Transverse colon (tissue), 4 donors: ENCODE measurements around the gene LRRC8D. TPM values are rescaled to one million over a fixed set of nuclear protein-coding genes. Genes with fewer than 3 reads are reported as not detected.

Experiments used
- DNase-seq: peaks from one replicate; pipeline ENCODE4 v3.0.0-alpha.2; 2019
- H3K27ac ChIP-seq, 4 donors: fragments of 200-600 bp; sonication (generic); 2 replicates each; pipeline ENCODE4 v1.5.1; 2016 to 2018; ENCODE audit warnings: inconsistent platforms in 4 of 4
- H3K27me3 ChIP-seq: fragments of 200-600 bp; sonication (generic); 2 replicates; pipeline ENCODE4 v1.5.1; 2017; ENCODE audit warnings: inconsistent platforms
- H3K36me3 ChIP-seq, 4 donors: fragments of 200-600 bp; sonication (generic); 2 replicates each; pipeline ENCODE4 v1.5.1; 2017 to 2019; ENCODE audit warnings: inconsistent platforms in 4 of 4
- H3K4me1 ChIP-seq, 4 donors: fragments of 200-600 bp; sonication (generic); 2 replicates each; pipeline ENCODE4 v1.5.1; 2017 to 2020; ENCODE audit warnings: inconsistent platforms in 4 of 4
- H3K4me3 ChIP-seq, 4 donors: fragments of 200-600 bp; sonication (generic); 1 replicate in 1 of 4; 2 replicates in 3 of 4; pipeline versions ENCODE4 v1.5.1 to v1.6.1; 2017 to 2019; ENCODE audit warnings: inconsistent platforms in 4 of 4
- H3K9me3 ChIP-seq, 2 donors: fragments of 200-600 bp; sonication (generic); 2 replicates each; pipeline ENCODE4 v1.5.1; 2017 to 2019; ENCODE audit warnings: inconsistent platforms in 2 of 2
- CTCF ChIP-seq, 5 experiments: fragments of 200-600 bp in 3 of 5; fragments of 450-650 bp in 2 of 5; sonication (generic) in 3 of 5; IDR thresholded peaks; 1 replicate in 2 of 5; 2 replicates in 3 of 5; pipeline ENCODE4 v1.5.1; 2016 to 2017; ENCODE audit warnings: antibody characterized with exemption in 5 of 5, inconsistent platforms in 3 of 5, mild to moderate bottlenecking in 2 of 5, moderate library complexity in 1 of 5
- EP300 ChIP-seq: sonication (generic); formaldehyde crosslinking; IDR thresholded peaks from one replicate; pipeline ENCODE4 v1.6.1; 2017; ENCODE audit warnings: antibody characterized with exemption, low read depth
- POLR2A ChIP-seq: fragments of 450-650 bp; IDR thresholded peaks from one replicate; pipeline ENCODE4 v1.6.1; 2016; ENCODE audit warnings: antibody characterized with exemption, mild to moderate bottlenecking, moderate library complexity
- POLR2AphosphoS5 ChIP-seq, 3 donors: sonication (generic); formaldehyde crosslinking; IDR thresholded peaks; one replicate each; pipeline ENCODE4 v1.6.1; 2016; ENCODE audit warnings: antibody characterized with exemption in 3 of 3
- WGBS, 2 donors: methylation state at CpG; one replicate each; pipeline ENCODE4 v1.1.5; 2018; ENCODE audit warnings: low coverage in 1 of 2; 5-methylcytosine and 5-hydroxymethylcytosine counted together
- in situ Hi-C, 4 donors: fragments of 200-750 bp; cut with MboI; loops; one replicate each; pipeline versions ENCODE4 v1.15.0 to v1.15.1; 2017; ENCODE audit warnings: low sequenced_read_pairs in 3 of 4, low pct_ligation_motif_present in 1 of 4, low pct_unique_long_range_greater_than_20kb in 1 of 4
- intact Hi-C: fragments of 100-400 bp; cut with DNase I; formaldehyde crosslinking; loops from one replicate; pipeline ENCODE4 v1.15.1; 2023; ENCODE audit warnings: low total_unique reads
- total RNA-seq, 4 donors: library from RNA; depleted of rRNA; stranded (reverse); fragments of >200 nt; gene quantifications; one replicate each; pipeline ENCODE4 v1.1.0, GENCODE V29; 2016

Gene LRRC8D
- total RNA-seq, 4 donors from 2014 or later = 8.2 to 81.5 (median 52.4) TPM

- Histone ChIP-seq H3K4me3 (no peak overlapping the region), H3K36me3 (no peaks in the 10 kb centered on the region), H3K9me3 (no peaks in the 10 kb centered on the region), H3K27ac (no peak overlapping the region), H3K27me3 (no peaks in the 10 kb centered on the region), H3K4me1 (peaks cover 0 to 6% (median 0%) of the 10 kb centered on the region in 4 donors)
- 91 to 96% methylated on average over 3 to 4 of the region's 4 CpGs for WGBS, 2 donors
- in situ Hi-C loops (no loop called here), intact Hi-C loops (no loop called here)
- DNase-seq = no peak
- TF ChIP-seq CTCF (IDR thresholded peaks at IDR 0.05) = no peak
- TF ChIP-seq POLR2AphosphoS5 (IDR thresholded peaks at IDR 0.05) = no peak
- TF ChIP-seq EP300 = no peak
- TF ChIP-seq POLR2A = no peak
Measured at GRCh38 chr1:89894210-89895201, 73.7 kb downstream of the LRRC8D start.

- Histone ChIP-seq H3K9me3 (no peaks in the 10 kb centered on the region), H3K36me3 (no peaks in the 10 kb centered on the region), H3K4me1 (peaks cover 0 to 6% (median 2%) of the 10 kb centered on the region in 4 donors), H3K27ac (no peak overlapping the region), H3K4me3 (no peak overlapping the region), H3K27me3 (no peaks in the 10 kb centered on the region)
- intact Hi-C loops = no loop called here
- WGBS, 2 donors = 80% methylated on average over 10 to 11 of the region's 11 CpGs
- TF ChIP-seq POLR2A (no peak), EP300 (no peak), POLR2AphosphoS5 (IDR thresholded peaks at IDR 0.05) (no peak)
- DNase-seq = no peak
- in situ Hi-C loops = no loop called here
Measured at GRCh38 chr1:89896105-89896942, 75.5 kb downstream of the LRRC8D start.

GRCh38 chr1:89897347-89898133, 76.7 kb downstream of the LRRC8D start:
- no peak for TF ChIP-seq POLR2A
- no peak for TF ChIP-seq CTCF (IDR thresholded peaks at IDR 0.05)
- TF ChIP-seq EP300 = no peak
- no peak for TF ChIP-seq POLR2AphosphoS5 (IDR thresholded peaks at IDR 0.05)
- Histone ChIP-seq H3K36me3 (no peaks in the 10 kb centered on the region), H3K27ac (no peak overlapping the region), H3K9me3 (no peaks in the 10 kb centered on the region), H3K4me3 (no peak overlapping the region), H3K27me3 (no peaks in the 10 kb centered on the region), H3K4me1 (peaks cover 0 to 12% (median 2%) of the 10 kb centered on the region in 4 donors)
- DNase-seq = no peak
- in situ Hi-C loops (no loop called here), intact Hi-C loops (no loop called here)
- 95% methylated on average over 6 to 8 of the region's 8 CpGs for WGBS, 2 donors

GRCh38 chr1:89898150-89898549, 77.3 kb downstream of the LRRC8D start:
- 93 to 100% methylated on average over 5 to 6 of the region's 6 CpGs for WGBS, 2 donors
- H3K9me3 ChIP-seq = no peaks in the 10 kb centered on the region
- no peak overlapping the region for H3K4me3 ChIP-seq
- no peak for TF ChIP-seq EP300
- TF ChIP-seq POLR2A = no peak
- TF ChIP-seq CTCF (IDR thresholded peaks at IDR 0.05) = no peak
- no peak for TF ChIP-seq POLR2AphosphoS5 (IDR thresholded peaks at IDR 0.05)
- H3K27ac ChIP-seq = no peak overlapping the region
- in situ Hi-C loops (no loop called here), intact Hi-C loops (no loop called here)
- H3K4me1 ChIP-seq = peaks cover 0 to 12% (median 2%) of the 10 kb centered on the region in 4 donors
- H3K27me3 ChIP-seq = no peaks in the 10 kb centered on the region
- H3K36me3 ChIP-seq = no peaks in the 10 kb centered on the region
- no peak for DNase-seq
